SK-N-SH treated with all-trans-retinoic acid at 6 μM for 48 hours (cell line): ENCODE results near the gene TMEM236.

Experiments used
- CSDC2 ChIP-seq: fragments of 250-450 bp; sonication (Bioruptor Pico); IDR thresholded peaks from 2 replicates; pipeline ENCODE4 v1.5.0; 2020; ENCODE audit warnings: mild to moderate bottlenecking, moderate library complexity
- ESRRG ChIP-seq: fragments of 250-450 bp; sonication (Bioruptor Pico); IDR thresholded peaks from 2 replicates; pipeline ENCODE4 v1.6.1; 2021; ENCODE audit warnings: mild to moderate bottlenecking
- PATZ1 ChIP-seq: fragments of 250-450 bp; sonication (Bioruptor Pico); IDR thresholded peaks from 2 replicates; pipeline ENCODE4 v1.8.0; 2020; ENCODE audit warnings: mild to moderate bottlenecking, moderate library complexity, borderline replicate concordance
- RARB ChIP-seq: fragments of 250-450 bp; sonication (Bioruptor Pico); IDR thresholded peaks from 2 replicates; pipeline ENCODE4 v1.8.0; 2021; ENCODE audit warnings: mild to moderate bottlenecking, moderate library complexity
- TCF4 ChIP-seq: fragments of 250-450 bp; sonication (Bioruptor Pico); IDR thresholded peaks from 2 replicates; pipeline ENCODE4 v1.8.0; 2021; ENCODE audit warnings: mild to moderate bottlenecking, moderate library complexity, borderline replicate concordance
- TOX ChIP-seq: fragments of 250-450 bp; sonication (Bioruptor Pico); IDR thresholded peaks from 2 replicates; pipeline ENCODE4 v1.8.0; 2021; ENCODE audit warnings: mild to moderate bottlenecking, moderate library complexity, borderline replicate concordance
- TSHZ2 ChIP-seq: fragments of 250-450 bp; sonication (Bioruptor Pico); IDR thresholded peaks from 2 replicates; pipeline ENCODE4 v1.5.0; 2020; ENCODE audit warnings: mild to moderate bottlenecking, moderate library complexity

GRCh38 chr10:17735166-17735941 is 16.6 kb upstream of the TMEM236 start:
- TF ChIP-seq RARB (CRISPR knock-in tag) (no peak), TOX (CRISPR knock-in tag) (no peak), ESRRG (CRISPR knock-in tag) (no peak), PATZ1 (no peak), CSDC2 (CRISPR knock-in tag) (no peak), TCF4 (no peak), TSHZ2 (CRISPR knock-in tag) (no peak)
